KMS-11 (cell line): ENCODE data around the gene DNM1.
A peak's percentile ranks its signal among the peaks of the same experiment; 100 is the strongest.

Experiments used
- H2AFZ ChIP-seq: fragments of 200-600 bp; sonication (generic); 2 replicates; pipeline ENCODE4 v1.6.1; 2016; ENCODE audit warnings: antibody characterized with exemption, mixed run types, low read depth
- H3K27ac ChIP-seq: fragments of 200-600 bp; sonication (generic); 2 replicates; pipeline ENCODE4 v1.6.1; 2016; ENCODE audit warnings: mild to moderate bottlenecking, mixed run types
- H3K27me3 ChIP-seq: fragments of 200-600 bp; sonication (generic); 2 replicates; pipeline ENCODE4 v1.6.1; 2017; ENCODE audit warnings: mild to moderate bottlenecking, low read depth, mixed run types, moderate library complexity; ENCODE audit not compliant: insufficient read depth
- H3K36me3 ChIP-seq: fragments of 200-600 bp; sonication (generic); 2 replicates; pipeline ENCODE4 v1.6.1; 2017; ENCODE audit warnings: mild to moderate bottlenecking, mixed run types; ENCODE audit not compliant: insufficient read depth
- H3K4me1 ChIP-seq: fragments of 200-600 bp; sonication (generic); 2 replicates; pipeline ENCODE4 v1.6.1; 2016; ENCODE audit warnings: mild to moderate bottlenecking, low read depth, mixed run types; ENCODE audit not compliant: poor library complexity, severe bottlenecking
- H3K4me2 ChIP-seq: fragments of 200-600 bp; sonication (generic); 2 replicates; pipeline ENCODE4 v1.7.0; 2016; ENCODE audit warnings: mild to moderate bottlenecking, mixed run types
- H3K4me3 ChIP-seq: fragments of 200-600 bp; sonication (generic); IDR thresholded peaks from 2 replicates; pipeline ENCODE4 v1.6.1; 2017; ENCODE audit warnings: low read depth, low read length, mixed read lengths; ENCODE audit not compliant: insufficient read depth
- H3K79me2 ChIP-seq: fragments of 200-600 bp; sonication (generic); 2 replicates; pipeline ENCODE4 v1.6.1; 2016; ENCODE audit warnings: low read depth, mixed run types; ENCODE audit not compliant: insufficient read depth
- H3K9ac ChIP-seq: fragments of 200-600 bp; sonication (generic); 2 replicates; pipeline ENCODE4 v1.6.1; 2016; ENCODE audit warnings: mild to moderate bottlenecking, mixed run types
- H4K20me1 ChIP-seq: fragments of 200-600 bp; sonication (generic); 2 replicates; pipeline ENCODE4 v1.6.1; 2016; ENCODE audit warnings: mild to moderate bottlenecking, mixed run types; ENCODE audit not compliant: insufficient read depth
- CTCF ChIP-seq: fragments of 200-600 bp; sonication (generic); conservative IDR thresholded peaks from 2 replicates; pipeline ENCODE4 v1.6.1; 2017; ENCODE audit warnings: low read depth, mild to moderate bottlenecking, antibody characterized with exemption, low read length, moderate library complexity, mixed read lengths

The DNM1 gene

GRCh38 chr9:128159784-128160602 lies 43.2 kb upstream of the DNM1 start, which contains the start of gene BBLN:
Gene BBLN (plus strand): TSS chr9:128160265. CDS start chr9:128160408, 143 bp downstream.
- Histone ChIP-seq H4K20me1 (no peaks in the 10 kb centered on the region), H3K9ac (peak within 1 kb of the TSS; percentile 73), H3K79me2 (no peaks in the 10 kb centered on the region), H3K4me1 (peaks cover 5% of the 10 kb centered on the region), H3K27me3 (0 out of 2 replicates have a peak, but pooled peaks cover 2% of the 10 kb centered on the region), H3K27ac (peak within 1 kb of the TSS; percentile 32; the same call in 1 of the 2 replicates), H3K4me2 (peak within 1 kb of the TSS; percentile 87), H2AFZ (peak within 1 kb of the TSS; percentile 82), H3K36me3 (no peaks in the 10 kb centered on the region), H3K4me3 (no peak within 1 kb of the TSS)
- no peak for TF ChIP-seq CTCF

GRCh38 chr9:128160603-128160987 lies 42.6 kb upstream of the DNM1 start:
- Histone ChIP-seq H3K9ac (peak overlapping the region; percentile 73), H3K27ac (peak overlapping the region; percentile 32; the same call in 1 of the 2 replicates), H2AFZ (peak overlapping the region; percentile 82), H3K4me1 (peaks cover 5% of the 10 kb centered on the region), H3K36me3 (no peaks in the 10 kb centered on the region), H3K79me2 (no peaks in the 10 kb centered on the region), H3K4me3 (no peak overlapping the region), H3K4me2 (peak overlapping the region; percentile 87), H3K27me3 (0 out of 2 replicates have a peak, but pooled peaks cover 2% of the 10 kb centered on the region), H4K20me1 (no peaks in the 10 kb centered on the region)
- TF ChIP-seq CTCF, result no peak

DNA sequence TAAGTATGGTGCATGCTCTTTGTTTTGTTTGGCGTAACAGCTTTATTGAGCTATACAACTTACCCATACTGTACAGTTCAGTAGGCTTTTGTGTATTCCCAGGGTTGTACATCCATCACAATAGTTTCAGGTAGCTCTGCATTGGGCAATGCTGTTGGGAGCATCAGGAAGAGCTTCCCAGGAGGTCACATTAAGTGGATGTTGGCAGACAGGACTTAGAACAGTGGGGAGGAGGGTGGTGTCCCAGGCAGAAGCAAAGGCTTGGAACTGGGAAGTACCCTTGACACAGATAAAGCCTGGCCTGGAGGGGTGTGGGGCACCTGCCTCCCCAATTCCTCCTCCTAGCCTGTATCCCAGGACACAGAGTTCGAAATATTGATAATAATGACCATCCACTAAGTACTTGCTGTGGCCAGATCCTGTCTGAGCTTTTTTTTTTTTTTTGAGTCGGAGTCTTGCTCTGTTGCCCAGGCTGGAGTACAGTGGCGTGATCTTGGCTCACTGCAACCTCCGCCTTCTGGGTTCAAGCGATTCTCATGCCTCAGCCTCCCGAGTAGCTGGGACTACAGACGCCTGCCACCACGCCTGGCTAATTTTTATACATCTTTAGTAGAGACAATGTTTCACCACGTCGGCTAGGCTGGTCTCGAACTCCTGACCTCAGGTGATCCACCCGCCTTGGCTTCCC lies 41.8 kb upstream of the DNM1 start:
- peaks cover 5% of the 10 kb centered on the region for H3K4me1 ChIP-seq
- H3K79me2 ChIP-seq, result no peaks in the 10 kb centered on the region
- peak overlapping the region; percentile 87 for H3K4me2 ChIP-seq
- H3K4me3 ChIP-seq, result no peak overlapping the region
- no peak overlapping the region for H2AFZ ChIP-seq
- no peak overlapping the region for H3K9ac ChIP-seq
- no peak for TF ChIP-seq CTCF
- H3K27me3 ChIP-seq, result no peaks in the 10 kb centered on the region
- no peaks in the 10 kb centered on the region for H3K36me3 ChIP-seq
- H3K27ac ChIP-seq, result no peak overlapping the region
- no peaks in the 10 kb centered on the region for H4K20me1 ChIP-seq

DNA sequence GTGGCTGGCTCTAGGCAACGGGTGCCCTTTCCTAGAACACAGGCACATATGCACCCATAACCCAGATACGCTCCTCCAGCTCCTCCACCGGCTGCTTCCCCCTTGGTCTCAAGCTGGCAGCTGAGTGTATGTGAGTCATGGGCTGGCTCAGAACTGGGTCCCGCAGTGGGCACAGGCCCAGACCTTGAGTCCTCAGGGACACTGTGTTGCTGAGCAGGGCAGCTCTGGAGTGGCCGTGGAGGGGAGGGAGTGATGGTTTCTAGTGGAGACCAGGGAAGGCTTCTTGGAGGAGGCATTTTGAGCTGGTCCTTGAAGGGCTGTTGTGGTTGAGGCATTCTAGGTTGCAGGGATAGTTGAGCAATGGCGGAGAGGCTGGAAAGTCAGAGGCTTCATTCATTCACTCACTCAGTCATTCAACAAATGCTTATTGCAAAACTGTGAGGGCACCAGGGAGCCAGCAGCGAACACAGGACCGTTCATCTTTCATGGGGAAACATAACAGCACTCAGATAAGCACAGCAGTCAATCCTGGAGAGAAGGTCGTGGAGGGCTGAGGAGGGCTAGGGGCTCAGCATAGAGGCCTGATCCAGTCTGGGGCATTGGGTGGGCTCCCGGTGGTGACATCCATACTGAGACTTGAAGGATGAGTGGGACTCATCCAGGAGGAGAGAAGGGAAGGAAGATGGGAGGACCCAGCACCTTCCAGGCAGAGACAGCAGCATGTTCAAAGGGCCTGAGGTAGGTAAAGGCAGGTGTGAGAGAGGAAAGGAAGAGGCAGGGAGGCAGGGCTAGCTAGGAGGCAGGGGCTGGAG lies 40.8 kb upstream of the DNM1 start:
- no peaks in the 10 kb centered on the region for H3K79me2 ChIP-seq
- no peak overlapping the region for H3K27ac ChIP-seq

More for the DNA sequence above, 40.8 kb upstream of the DNM1 start:
- H3K36me3 ChIP-seq, result no peaks in the 10 kb centered on the region
- H2AFZ ChIP-seq, result no peak overlapping the region
- H3K4me2 ChIP-seq, result no peak overlapping the region
- H3K27me3 ChIP-seq, result no peaks in the 10 kb centered on the region
- no peak for TF ChIP-seq CTCF
- no peak overlapping the region for H3K9ac ChIP-seq
- no peak overlapping the region for H3K4me3 ChIP-seq
- no peaks in the 10 kb centered on the region for H4K20me1 ChIP-seq
- peaks cover 5% of the 10 kb centered on the region for H3K4me1 ChIP-seq
